HCT116 (cell line): ENCODE measurements around the gene HSBP1. TPM values are rescaled to one million over a fixed set of nuclear protein-coding genes. Genes with fewer than 3 reads are reported as not detected.

ENCODE experiments used
- ATAC-seq: fragments of 200-7000 bp; cut with Tn5 transposase; 2 replicates; pipeline ENCODE4 v1.9.1; 2020; ENCODE audit warnings: mild to moderate bottlenecking, moderate library complexity
- BruUV-seq: library from RNA; stranded (reverse); fragments of 400-500 nt; replicated peaks from 2 replicates; lab custom pipeline; 2021; lab: Mats Ljungman, UMichigan
- CTCF ChIA-PET: fragments of 300-600 bp; sonication (Branson Sonifier 250); formaldehyde crosslinking; loops from one replicate; lab custom pipeline; 2021; ENCODE audit warnings: antibody characterized with exemption; lab: Charles Lee
- POLR2A ChIA-PET: fragments of 300-600, 350-600 bp; sonication (Branson Sonifier 250); formaldehyde crosslinking; loops from one replicate; lab custom pipeline; 2021; ENCODE audit warnings: antibody characterized with exemption; lab: Charles Lee
- RAD21 ChIA-PET, 2 experiments: fragments of 300-600 bp; sonication (Branson Sonifier 250); formaldehyde crosslinking; loops; one replicate each; lab custom pipeline; 2023; ENCODE audit warnings: low total read pairs in 2 of 2; ENCODE audit not compliant: uncharacterized antibody in 2 of 2, unreplicated experiment in 2 of 2, low non-redundant PET in 1 of 2; lab: Charles Lee
- DNase-seq: peaks from one replicate; pipeline ENCODE4 v3.0.0-alpha.2; 2010; ENCODE audit warnings: low read depth, low spot score
- H2AFZ ChIP-seq: fragments of 200-600 bp; shearing (Covaris generic), sonication (generic); 2 replicates; pipeline ENCODE4 v1.6.1; 2017; ENCODE audit warnings: low read depth, mixed run types, mixed read lengths, antibody characterized with exemption, low read length; ENCODE audit not compliant: poor library complexity, severe bottlenecking
- H3K27ac ChIP-seq: 2 replicates; pipeline ENCODE4 v1.5.1; 2012; ENCODE audit warnings: low read depth, low read length
- H3K27me3 ChIP-seq: fragments of 200-600 bp; sonication (generic); 2 replicates; pipeline ENCODE4 v1.6.1; 2016; ENCODE audit warnings: mixed run types, low read length, mixed read lengths; ENCODE audit not compliant: insufficient read depth
- H3K36me3 ChIP-seq, 2 experiments: fragments of 200-500 bp in 1 of 2; fragments of 200-600 bp in 1 of 2; sonication (Bioruptor generic) in 1 of 2; sonication (generic) in 1 of 2; 2 replicates each; pipeline versions ENCODE4 v1.5.1 to v1.6.1; 2014 to 2016; ENCODE audit warnings: low read length in 2 of 2, inconsistent platforms in 1 of 2, mixed read lengths in 1 of 2, mixed run types in 1 of 2; ENCODE audit not compliant: insufficient read depth in 2 of 2, control insufficient read depth in 1 of 2
- H3K4me1 ChIP-seq, 2 experiments: fragments of 200-600 bp in 1 of 2; sonication (generic) in 1 of 2; 2 replicates each; pipeline versions ENCODE4 v1.5.1 to v1.6.1; 2012 to 2017; ENCODE audit warnings: low read length in 2 of 2, inconsistent platforms in 1 of 2, mild to moderate bottlenecking in 1 of 2, mixed read lengths in 1 of 2, mixed run types in 1 of 2, moderate library complexity in 1 of 2; ENCODE audit not compliant: insufficient read depth in 2 of 2, control insufficient read depth in 1 of 2
- H3K4me2 ChIP-seq: fragments of 200-600 bp; sonication (generic); 2 replicates; pipeline ENCODE4 v1.6.1; 2017; ENCODE audit warnings: mixed run types, low read length, mixed read lengths
- H3K4me3 ChIP-seq, 2 experiments: fragments of 200-600 bp in 1 of 2; sonication (generic) in 1 of 2; replicated peaks in 1 of 2; 2 replicates each; pipeline ENCODE4 v1.5.1; 2011 to 2016; ENCODE audit warnings: low read length in 2 of 2, control low read depth in 1 of 2, low read depth in 1 of 2, mild to moderate bottlenecking in 1 of 2, mixed read lengths in 1 of 2, mixed run types in 1 of 2
- H3K79me2 ChIP-seq: fragments of 200-600 bp; sonication (generic); 2 replicates; pipeline ENCODE4 v1.6.1; 2017; ENCODE audit warnings: mild to moderate bottlenecking, mixed run types, low read length, moderate library complexity, mixed read lengths; ENCODE audit not compliant: insufficient read depth
- H3K9ac ChIP-seq: fragments of 200-600 bp; sonication (generic); 2 replicates; pipeline ENCODE4 v1.6.1; 2016; ENCODE audit warnings: low read length, mixed read lengths
- H3K9me2 ChIP-seq: fragments of 200-600 bp; sonication (generic), shearing (Covaris generic); 2 replicates; pipeline ENCODE4 v1.6.1; 2017; ENCODE audit warnings: mixed run types, mild to moderate bottlenecking, moderate library complexity; ENCODE audit not compliant: insufficient read depth
- H3K9me3 ChIP-seq, 2 experiments: fragments of 200-500 bp in 1 of 2; fragments of 200-600 bp in 1 of 2; sonication (Bioruptor generic) in 1 of 2; sonication (generic) in 1 of 2; 2 replicates each; pipeline ENCODE4 v1.6.1; 2014 to 2017; ENCODE audit warnings: low read length in 2 of 2, mixed read lengths in 2 of 2, inconsistent platforms in 1 of 2, low read depth in 1 of 2, mild to moderate bottlenecking in 1 of 2, mixed run types in 1 of 2, moderate library complexity in 1 of 2; ENCODE audit not compliant: control insufficient read depth in 1 of 2, insufficient read depth in 1 of 2
- H4K20me1 ChIP-seq: fragments of 200-600 bp; sonication (generic), shearing (Covaris generic); 2 replicates; pipeline ENCODE4 v1.6.1; 2017; ENCODE audit warnings: mixed run types, mild to moderate bottlenecking, moderate library complexity; ENCODE audit not compliant: insufficient read depth
- CTCF ChIP-seq, 3 experiments: fragments of 200-600 bp in 1 of 3; sonication (generic) in 1 of 3; IDR thresholded peaks in 2 of 3; conservative IDR thresholded peaks in 1 of 3; 2 replicates each; pipeline ENCODE4 v1.5.1; 2012 to 2017; ENCODE audit warnings: low read depth in 2 of 3, low read length in 2 of 3, antibody characterized with exemption in 1 of 3, borderline replicate concordance in 1 of 3, control low read depth in 1 of 3, mild to moderate bottlenecking in 1 of 3, mixed read lengths in 1 of 3, mixed run types in 1 of 3, moderate library complexity in 1 of 3; ENCODE audit not compliant: insufficient read depth in 1 of 3
- ELF1 ChIP-seq: IDR thresholded peaks from 2 replicates; pipeline ENCODE4 v1.6.1; 2012; ENCODE audit warnings: low read depth, borderline replicate concordance
- JUND ChIP-seq: IDR thresholded peaks from 2 replicates; pipeline ENCODE4 v1.6.1; 2012
- POLR2A ChIP-seq: IDR thresholded peaks from 2 replicates; pipeline ENCODE4 v1.7.0; 2011; ENCODE audit warnings: borderline replicate concordance; ENCODE audit not compliant: insufficient read depth, insufficient read length; ENCODE audit errors: extremely low read depth
- SP1 ChIP-seq: IDR thresholded peaks from 2 replicates; pipeline ENCODE4 v1.6.1; 2012; ENCODE audit warnings: low read depth
- SRF ChIP-seq: IDR thresholded peaks from 2 replicates; pipeline ENCODE4 v1.6.1; 2012; ENCODE audit warnings: low read depth
- intact Hi-C: fragments of 100-400 bp; cut with micrococcal nuclease; formaldehyde crosslinking; loops from 2 replicates; pipeline ENCODE4 v1.10.0; 2022
- total RNA-seq: library from RNA; stranded (reverse); gene quantifications from one replicate; pipeline ENCODE4 v1.2.1, GENCODE V29; 2021; ENCODE audit not compliant: unreplicated experiment

HSBP1 gene
- total RNA-seq, 1 experiment from 2014 or later: 270 TPM

GRCh38 chr16:83793179-83793578, 14.6 kb upstream of the HSBP1 start:
- Histone ChIP-seq H3K4me2 (no peak overlapping the region), H3K79me2 (no peaks in the 10 kb centered on the region), H3K27me3 (peaks cover 14% of the 10 kb centered on the region), H4K20me1 (no peaks in the 10 kb centered on the region), H2AFZ (no peak overlapping the region), H3K9ac (no peak overlapping the region), H3K4me1 (no peaks in the 10 kb centered on the region), H3K4me3 (no peak overlapping the region), H3K9me2 (no peaks in the 10 kb centered on the region), H3K36me3 (no peaks in the 10 kb centered on the region), H3K9me3 (no peaks in the 10 kb centered on the region), H3K27ac (no peak overlapping the region)
- TF ChIP-seq CTCF (IDR thresholded peaks at IDR 0.05 in 2 of 3, conservative IDR thresholded peaks at IDR 0.05 in 1 of 3; ENCODE audit: borderline replicate concordance in 1 of 3, insufficient read depth in 1 of 3, low read depth in 2 of 3, low read length in 2 of 3) (0 out of 6 replicates have a peak, but pooled peaks of 1 of the 3 experiments have one; percentile 11), POLR2A (no peak), JUND (no peak)
- no peak for DNase-seq
- no TSS peak for BruUV-seq
- ATAC-seq: peak; percentile 82
- intact Hi-C loops: no loop called here
- ChIA-PET POLR2A (no interaction called here), RAD21 (no interaction called here), CTCF (no interaction called here)

- H3K27ac ChIP-seq: no peak overlapping the region
- no peaks in the 10 kb centered on the region for H4K20me1 ChIP-seq
- ChIA-PET CTCF (no interaction called here), RAD21 (no interaction called here), POLR2A (no interaction called here)
- DNase-seq (no peak), ATAC-seq (no peak)
- peaks cover 4 to 12% of the 10 kb centered on the region in 2 experiments; a peak in 2 of 4 replicates for H3K4me1 ChIP-seq
- H3K27me3 ChIP-seq: peaks cover 14% of the 10 kb centered on the region
- H3K36me3 ChIP-seq: no peaks in the 10 kb centered on the region
- no peaks in the 10 kb centered on the region for H3K9me2 ChIP-seq
- H3K4me3 ChIP-seq: no peak overlapping the region
- H2AFZ ChIP-seq: no peak overlapping the region
- no peak overlapping the region for H3K4me2 ChIP-seq
- H3K79me2 ChIP-seq: no peaks in the 10 kb centered on the region
- intact Hi-C loops: no loop called here
- TF ChIP-seq SP1 (no peak), ELF1 (no peak), SRF (no peak)
- no TSS peak for BruUV-seq
- H3K9ac ChIP-seq: no peak overlapping the region
- no peaks in the 10 kb centered on the region for H3K9me3 ChIP-seq
These were observed 12.8 kb upstream of the HSBP1 start for GRCh38 chr16:83794860-83795554.
